Mesenteric fat pad (tissue), 1 donor: ENCODE measurements around the gene ABCC2. TPM values are rescaled to one million over a fixed set of nuclear protein-coding genes. Genes with fewer than 3 reads are reported as not detected.
"Not testable (repeated sequence)": the region's sequence is repeated elsewhere in the genome, so short reads cannot be mapped to it uniquely, and the experiment has no call there.

Experiments
- DNase-seq: peaks from one replicate; pipeline ENCODE4 v3.0.0-alpha.2; 2020; ENCODE audit warnings: low spot score
- total RNA-seq: library from RNA; stranded (reverse); fragmentation: NEBNext Ultra II Directional; extraction: Animal tissue kit (Norgen Biotek cat#: 25700); gene quantifications from one replicate; pipeline ENCODE4 v1.2.1, GENCODE V29; 2021
- donor health status: DM: yes; HTN: yes; CAD: no.

ABCC2 gene
- total RNA-seq, 1 donor from 2014 or later, result 2.8 TPM

DNA sequence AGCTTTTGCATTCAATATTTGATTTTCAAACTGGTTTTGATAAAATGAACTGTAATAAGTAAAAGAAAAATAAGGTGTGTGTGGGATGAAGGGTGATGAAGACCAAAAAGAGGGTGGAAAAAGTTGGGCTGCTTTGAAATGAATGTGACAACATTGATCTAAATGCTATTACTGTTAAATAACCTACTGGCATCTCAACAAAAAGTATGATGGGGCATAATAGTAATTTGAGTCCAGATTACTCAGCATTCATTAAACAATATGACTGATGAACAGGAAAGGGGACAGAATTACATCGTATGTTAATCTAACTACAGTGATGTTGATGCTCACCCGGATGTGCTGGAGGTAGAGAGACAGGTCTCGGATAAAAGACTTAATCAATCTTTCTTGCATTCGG lies 112.2 kb downstream of the ABCC2 start:
- DNase-seq, result no peak

GRCh38 chr10:99895066-99895465 lies 112.6 kb downstream of the ABCC2 start:
- DNase-seq, result not testable (repeated sequence)

GRCh38 chr10:99895867-99896266 lies 113.4 kb downstream of the ABCC2 start:
- DNase-seq, result no peak

Other genes with a start within 250 kb of the ABCC2 start
- gene NKX2-3, start 249.7 kb upstream of the ABCC2 start, total RNA-seq, result 2.8 TPM
- 57.8 TPM for gene SLC25A28, start 162.2 kb upstream of the ABCC2 start, total RNA-seq
- 9.2 TPM for gene ENTPD7, start 123.1 kb upstream of the ABCC2 start, total RNA-seq
- gene COX15, start 50.5 kb upstream of the ABCC2 start, total RNA-seq, result 33.8 TPM
- gene CUTC, start 50.4 kb upstream of the ABCC2 start, total RNA-seq, result 28.6 TPM
- 19.7 TPM for gene DNMBP, start 227.3 kb downstream of the ABCC2 start, total RNA-seq